Endothelial cell of umbilical vein (primary cell): ENCODE measurements around the gene DRC1. TPM values are rescaled to one million over a fixed set of nuclear protein-coding genes. Genes with fewer than 3 reads are reported as not detected.

Source experiments
- BruUV-seq: library from RNA; stranded (reverse); fragments of 400-500 nt; replicated peaks from 2 replicates; lab custom pipeline; 2021; lab: Mats Ljungman, UMichigan
- CTCF ChIA-PET: fragments of 300-600, 350-600 bp; sonication (Branson Sonifier 250); formaldehyde crosslinking; loops from one replicate; lab custom pipeline; 2021; ENCODE audit warnings: antibody characterized with exemption, inconsistent platforms; lab: Charles Lee
- POLR2A ChIA-PET: fragments of 300-600, 350-600 bp; sonication (Branson Sonifier 250); formaldehyde crosslinking; loops from one replicate; lab custom pipeline; 2021; ENCODE audit warnings: antibody characterized with exemption, inconsistent platforms; lab: Charles Lee
- DNase-seq: peaks from one replicate; pipeline ENCODE4 v3.0.0-alpha.2; 2011; ENCODE audit warnings: low read depth, low spot score
- FAIRE-seq: peaks from 2 replicates; lab custom pipeline; 2011; peaks lifted over from hg19 to GRCh38; lab: Jason Lieb, UNC
- H2AFZ ChIP-seq: 2 replicates; pipeline ENCODE4 v1.6.0; 2012; ENCODE audit warnings: low read depth, low read length, control low read depth, inconsistent platforms
- H3K27ac ChIP-seq: 2 replicates; pipeline ENCODE4 v1.5.1; 2011; ENCODE audit warnings: low read depth, mild to moderate bottlenecking, control low read depth, low read length, moderate library complexity; ENCODE audit not compliant: insufficient read depth
- H3K27me3 ChIP-seq, 2 experiments: 2 replicates each; pipeline versions ENCODE4 v1.6.0 to v1.6.1; 2011; ENCODE audit warnings: low read length in 2 of 2, mixed read lengths in 1 of 2; ENCODE audit not compliant: control insufficient read depth in 2 of 2, insufficient read depth in 2 of 2
- H3K36me3 ChIP-seq, 2 experiments: 2 replicates in 1 of 2; 3 replicates in 1 of 2; pipeline ENCODE4 v1.5.1; 2011; ENCODE audit warnings: low read length in 2 of 2, mild to moderate bottlenecking in 1 of 2, moderate library complexity in 1 of 2; ENCODE audit not compliant: control insufficient read depth in 2 of 2, insufficient read depth in 2 of 2; ENCODE audit errors: extremely low read depth in 1 of 2
- H3K4me1 ChIP-seq: 3 replicates; pipeline ENCODE4 v1.5.1; 2011; ENCODE audit warnings: mild to moderate bottlenecking, low read length; ENCODE audit not compliant: control insufficient read depth, insufficient read depth; ENCODE audit errors: extremely low read depth
- H3K4me2 ChIP-seq: 2 replicates; pipeline ENCODE4 v1.6.1; 2011; ENCODE audit warnings: low read length, control low read depth, mixed read lengths; ENCODE audit not compliant: insufficient read depth
- H3K4me3 ChIP-seq, 3 experiments: fragments of 200-600 bp in 1 of 3; sonication (generic), shearing (Covaris generic) in 1 of 3; replicated peaks in 1 of 3; 2 replicates each; pipeline ENCODE4 v1.5.1; 2011 to 2016; ENCODE audit warnings: control low read depth in 3 of 3, low read length in 3 of 3, mild to moderate bottlenecking in 2 of 3, inconsistent platforms in 1 of 3, low read depth in 1 of 3, moderate library complexity in 1 of 3; ENCODE audit not compliant: insufficient read depth in 1 of 3
- H3K79me2 ChIP-seq: 2 replicates; pipeline ENCODE4 v1.6.0; 2012; ENCODE audit warnings: low read length, inconsistent platforms; ENCODE audit not compliant: control insufficient read depth, insufficient read depth
- H3K9ac ChIP-seq: replicated peaks from 2 replicates; pipeline ENCODE3; 2011; ENCODE audit warnings: low read length, control low read depth; ENCODE audit not compliant: insufficient read depth; ENCODE audit errors: extremely low read depth
- H3K9me1 ChIP-seq: replicated peaks from 3 replicates; pipeline ENCODE4 v1.6.0; 2011; ENCODE audit warnings: mild to moderate bottlenecking, low read length; ENCODE audit not compliant: control insufficient read depth, insufficient read depth; ENCODE audit errors: extremely low read depth
- H3K9me3 ChIP-seq: replicated peaks from 2 replicates; pipeline ENCODE4 v1.5.1; 2012; ENCODE audit warnings: low read length, inconsistent platforms; ENCODE audit not compliant: control insufficient read depth, insufficient read depth
- H4K20me1 ChIP-seq: replicated peaks from 2 replicates; pipeline ENCODE3; 2011; ENCODE audit warnings: mild to moderate bottlenecking, low read length; ENCODE audit not compliant: control insufficient read depth, insufficient read depth; ENCODE audit errors: extremely low read depth
- CTCF ChIP-seq, 2 donors: IDR thresholded peaks; 1 replicate in 1 of 2; 2 replicates in 1 of 2; pipeline ENCODE4 v1.5.1; 2011; ENCODE audit warnings: low read length in 2 of 2, mild to moderate bottlenecking in 2 of 2, moderate library complexity in 2 of 2, control low read depth in 1 of 2, inconsistent platforms in 1 of 2, low read depth in 1 of 2; ENCODE audit not compliant: insufficient read depth in 1 of 2; ENCODE audit errors: extremely low read depth in 1 of 2
- EZH2 ChIP-seq: IDR thresholded peaks from 2 replicates; pipeline ENCODE4 v1.6.1; 2012; ENCODE audit warnings: borderline replicate concordance, low read depth, mild to moderate bottlenecking, moderate library complexity, low read length, inconsistent platforms; ENCODE audit not compliant: severe bottlenecking
- JUN ChIP-seq: IDR thresholded peaks from 2 replicates; pipeline ENCODE4 v1.6.1; 2011; ENCODE audit warnings: borderline replicate concordance, low read depth; ENCODE audit not compliant: insufficient read length, insufficient read depth
- MAX ChIP-seq: IDR thresholded peaks from 2 replicates; pipeline ENCODE4 v1.6.1; 2011; ENCODE audit not compliant: insufficient read depth, insufficient read length
- MYC ChIP-seq: IDR thresholded peaks from one replicate; pipeline ENCODE4 v1.6.1; 2011; ENCODE audit warnings: mild to moderate bottlenecking, low read depth, low read length
- POLR2A ChIP-seq: IDR thresholded peaks from 2 replicates; pipeline ENCODE4 v1.6.1; 2012; ENCODE audit warnings: low read depth, mild to moderate bottlenecking, control low read depth, low read length
- POLR2AphosphoS5 ChIP-seq: IDR thresholded peaks from 2 replicates; pipeline ENCODE4 v1.6.1; 2012; ENCODE audit warnings: low read depth, mild to moderate bottlenecking, control low read depth, low read length, moderate library complexity; ENCODE audit not compliant: insufficient read depth
- dilution Hi-C: fragments of 300-500 bp; cut with MboI; formaldehyde crosslinking; loops from one replicate; pipeline ENCODE4 v1.15.0; 2019; ENCODE audit warnings: low sequenced_read_pairs; ENCODE audit not compliant: extremely low pct_ligation_motif_present
- intact Hi-C: fragments of 100-400 bp; cut with micrococcal nuclease; formaldehyde crosslinking; loops from one replicate; pipeline ENCODE4 v1.10.0; 2022
- polyA plus RNA-seq, 4 experiments: library from polyadenylated mRNA; depleted of rRNA in 3 of 4; stranded (reverse) in 3 of 4; unstranded in 1 of 4; fragments of >200 nt; gene quantifications; 2 replicates each; pipeline versions ENCODE4 v1.2.1 to v1.2.3, GENCODE V29; 2011 to 2012; ENCODE audit warnings: missing spikeins in 1 of 4
- total RNA-seq: library from RNA; stranded (reverse); gene quantifications from 2 replicates; pipeline ENCODE4 v1.2.3, GENCODE V29; 2021

Gene DRC1
- total and polyA plus RNA-seq, 2 donors (not counting 3 experiments of a cell fraction or from before 2014, with no cell fraction given): 0.44 TPM; not detected in 1

GRCh38 chr2:26455670-26456439 is 54.1 kb downstream of the DRC1 start:
- ChIA-PET POLR2A (interaction anchor here (0.5 kb wide), 1 partner anchor 578 kb away, joined by 3 read pairs; no protein-coding TSS in a partner anchor), CTCF (interaction anchor here (0.7 to 1.9 kb wide), 2 partner anchors 12 to 13 kb away, joined by 3 to 6 read pairs; no protein-coding TSS in a partner anchor)
- no peaks in the 10 kb centered on the region for H3K36me3 ChIP-seq
- dilution Hi-C loops (no loop called here), intact Hi-C loops (loop anchor here (2.0 kb wide), 1 partner anchor 35 kb away; no protein-coding TSS in a partner anchor)
- H3K4me2 ChIP-seq: no peak overlapping the region
- FAIRE-seq (peak; percentile 77), DNase-seq (peak; percentile 49)
- H2AFZ ChIP-seq: no peak overlapping the region
- no peaks in the 10 kb centered on the region for H3K9me3 ChIP-seq
- no peaks in the 10 kb centered on the region for H3K79me2 ChIP-seq
- BruUV-seq: no TSS peak
- H3K9ac ChIP-seq: no peak overlapping the region
- H3K4me1 ChIP-seq: peaks cover 16% of the 10 kb centered on the region
- TF ChIP-seq MYC (no peak), MAX (no peak), CTCF (IDR thresholded peaks at IDR 0.05; ENCODE audit: extremely low read depth in 1 of 2, insufficient read depth in 1 of 2, low read depth in 1 of 2, low read length in 2 of 2) (no peak), POLR2AphosphoS5 (peak; percentile 46), EZH2 (no peak), JUN (no peak), POLR2A (no peak)
- no peaks in the 10 kb centered on the region for H4K20me1 ChIP-seq
- H3K27ac ChIP-seq: no peak overlapping the region
- H3K9me1 ChIP-seq: no peaks in the 10 kb centered on the region
- no peak overlapping the region for H3K4me3 ChIP-seq
- no peaks in the 10 kb centered on the region for H3K27me3 ChIP-seq
